ENCODE data around the gene FAM81B.
"Not testable (repeated sequence)": the region's sequence is repeated elsewhere in the genome, so short reads cannot be mapped to it uniquely, and the experiment has no call there.

The FAM81B gene

GRCh38 chr5:95390812-95391492, at the start of gene FAM81B:
TSS of gene FAM81B (plus strand) at chr5:95391366. CDS start at chr5:95391390, 24 bp downstream.
- Histone ChIP-seq H3K4me3 (no peak within 1 kb of the TSS), H3K27ac (no peak within 1 kb of the TSS)
- no peak for DNase-seq (ENCODE audit: low spot score)
- no peak for TF ChIP-seq CTCF (IDR thresholded peaks at IDR 0.05)

GRCh38 chr5:95341444-95341843, 49.7 kb upstream of the FAM81B start:
- H3K27ac ChIP-seq; DNase-seq (ENCODE audit: low spot score); H3K4me3 ChIP-seq: not testable (repeated sequence)

DNA sequence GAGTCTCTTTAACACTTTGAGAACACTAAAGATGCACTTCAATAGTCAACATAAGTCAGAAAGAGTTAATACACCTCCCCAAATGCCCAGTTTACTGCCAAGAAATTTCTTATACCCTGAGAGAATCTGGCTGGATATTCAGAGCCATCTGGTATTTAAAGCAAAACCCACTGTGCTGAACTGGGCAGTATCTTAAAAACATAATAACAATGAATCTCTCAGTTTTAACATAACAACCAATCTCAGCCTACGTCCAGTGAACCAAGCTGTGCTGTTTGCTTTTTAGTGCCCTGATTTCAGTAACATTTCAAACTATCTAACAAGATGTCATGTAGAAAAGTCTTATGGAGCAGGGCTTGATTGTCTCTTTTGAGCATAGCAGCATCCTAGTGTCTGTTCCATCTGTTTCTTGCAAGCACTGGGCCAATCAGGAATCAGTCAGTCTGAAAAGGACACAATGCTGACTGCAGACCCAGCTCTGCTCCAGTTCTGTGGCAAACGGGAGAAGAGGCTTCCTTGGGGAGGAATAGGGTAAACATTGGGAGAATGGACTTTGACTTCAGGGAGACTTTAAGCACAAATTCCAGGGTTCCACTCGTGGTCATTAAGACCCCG, 43.6 kb upstream of the FAM81B start:
- no peak overlapping the region for H3K27ac ChIP-seq
- TF ChIP-seq CTCF (IDR thresholded peaks at IDR 0.05): no peak
- H3K4me3 ChIP-seq: no peak overlapping the region
- DNase-seq (ENCODE audit: low spot score): no peak

GRCh38 chr5:95350631-95351030, 40.5 kb upstream of the FAM81B start:
- no peak for TF ChIP-seq CTCF (IDR thresholded peaks at IDR 0.05)
- H3K4me3 ChIP-seq: no peak overlapping the region
- DNase-seq (ENCODE audit: low spot score): no peak
- H3K27ac ChIP-seq: no peak overlapping the region

DNA sequence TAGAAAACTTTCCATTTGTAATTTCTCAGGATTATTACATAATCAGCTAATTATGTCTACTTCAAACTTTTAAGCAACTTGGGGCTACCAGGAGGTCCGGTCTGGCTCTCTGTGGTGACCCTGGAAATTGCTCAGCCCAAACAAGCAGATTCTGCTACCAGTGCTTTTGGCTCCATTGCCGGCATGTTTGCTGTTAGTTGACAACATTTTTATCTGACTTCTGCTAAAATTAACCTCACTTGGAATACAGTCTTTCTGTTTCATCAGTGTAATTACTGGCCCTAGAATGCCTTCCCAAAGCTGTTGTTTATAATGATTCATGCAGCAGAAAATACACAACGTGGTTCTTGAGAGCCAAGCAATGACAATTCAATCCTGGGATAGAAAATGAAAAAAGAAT, 38.5 kb upstream of the FAM81B start:
- no peak overlapping the region for H3K27ac ChIP-seq
- DNase-seq (ENCODE audit: low spot score): no peak
- no peak for TF ChIP-seq CTCF (IDR thresholded peaks at IDR 0.05)
- H3K4me3 ChIP-seq: no peak overlapping the region

GRCh38 chr5:95358320-95358719, 32.8 kb upstream of the FAM81B start:
- no peak for DNase-seq (ENCODE audit: low spot score)
- no peak overlapping the region for H3K27ac ChIP-seq
- TF ChIP-seq CTCF (IDR thresholded peaks at IDR 0.05): no peak
- H3K4me3 ChIP-seq: no peak overlapping the region

GRCh38 chr5:95358848-95359247, 32.3 kb upstream of the FAM81B start:
- Histone ChIP-seq H3K4me3 (no peak overlapping the region), H3K27ac (no peak overlapping the region)
- TF ChIP-seq CTCF (IDR thresholded peaks at IDR 0.05): no peak
- DNase-seq (ENCODE audit: low spot score): no peak

GRCh38 chr5:95360667-95361066, 30.5 kb upstream of the FAM81B start:
- not testable (repeated sequence) for H3K4me3 ChIP-seq; H3K27ac ChIP-seq; DNase-seq (ENCODE audit: low spot score)

All from coronary artery (tissue), 2 donors.